KMS-11 (cell line): ENCODE results near the gene ZNF205.
A peak's percentile ranks its signal among the peaks of the same experiment; 100 is the strongest.

Source experiments
- H2AFZ ChIP-seq: fragments of 200-600 bp; sonication (generic); 2 replicates; pipeline ENCODE4 v1.6.1; 2016; ENCODE audit warnings: antibody characterized with exemption, mixed run types, low read depth
- H3K27ac ChIP-seq: fragments of 200-600 bp; sonication (generic); 2 replicates; pipeline ENCODE4 v1.6.1; 2016; ENCODE audit warnings: mild to moderate bottlenecking, mixed run types
- H3K27me3 ChIP-seq: fragments of 200-600 bp; sonication (generic); 2 replicates; pipeline ENCODE4 v1.6.1; 2017; ENCODE audit warnings: mild to moderate bottlenecking, low read depth, mixed run types, moderate library complexity; ENCODE audit not compliant: insufficient read depth
- H3K36me3 ChIP-seq: fragments of 200-600 bp; sonication (generic); 2 replicates; pipeline ENCODE4 v1.6.1; 2017; ENCODE audit warnings: mild to moderate bottlenecking, mixed run types; ENCODE audit not compliant: insufficient read depth
- H3K4me1 ChIP-seq: fragments of 200-600 bp; sonication (generic); 2 replicates; pipeline ENCODE4 v1.6.1; 2016; ENCODE audit warnings: mild to moderate bottlenecking, low read depth, mixed run types; ENCODE audit not compliant: poor library complexity, severe bottlenecking
- H3K4me2 ChIP-seq: fragments of 200-600 bp; sonication (generic); 2 replicates; pipeline ENCODE4 v1.7.0; 2016; ENCODE audit warnings: mild to moderate bottlenecking, mixed run types
- H3K4me3 ChIP-seq: fragments of 200-600 bp; sonication (generic); IDR thresholded peaks from 2 replicates; pipeline ENCODE4 v1.6.1; 2017; ENCODE audit warnings: low read depth, low read length, mixed read lengths; ENCODE audit not compliant: insufficient read depth
- H3K79me2 ChIP-seq: fragments of 200-600 bp; sonication (generic); 2 replicates; pipeline ENCODE4 v1.6.1; 2016; ENCODE audit warnings: low read depth, mixed run types; ENCODE audit not compliant: insufficient read depth
- H3K9ac ChIP-seq: fragments of 200-600 bp; sonication (generic); 2 replicates; pipeline ENCODE4 v1.6.1; 2016; ENCODE audit warnings: mild to moderate bottlenecking, mixed run types
- H4K20me1 ChIP-seq: fragments of 200-600 bp; sonication (generic); 2 replicates; pipeline ENCODE4 v1.6.1; 2016; ENCODE audit warnings: mild to moderate bottlenecking, mixed run types; ENCODE audit not compliant: insufficient read depth
- TF ChIP-seq, protein P1 (sequence below): fragments of 200-600 bp; sonication (generic); conservative IDR thresholded peaks from 2 replicates; pipeline ENCODE4 v1.6.1; 2017; ENCODE audit warnings: low read depth, mild to moderate bottlenecking, antibody characterized with exemption, low read length, moderate library complexity, mixed read lengths

Gene ZNF205

DNA sequence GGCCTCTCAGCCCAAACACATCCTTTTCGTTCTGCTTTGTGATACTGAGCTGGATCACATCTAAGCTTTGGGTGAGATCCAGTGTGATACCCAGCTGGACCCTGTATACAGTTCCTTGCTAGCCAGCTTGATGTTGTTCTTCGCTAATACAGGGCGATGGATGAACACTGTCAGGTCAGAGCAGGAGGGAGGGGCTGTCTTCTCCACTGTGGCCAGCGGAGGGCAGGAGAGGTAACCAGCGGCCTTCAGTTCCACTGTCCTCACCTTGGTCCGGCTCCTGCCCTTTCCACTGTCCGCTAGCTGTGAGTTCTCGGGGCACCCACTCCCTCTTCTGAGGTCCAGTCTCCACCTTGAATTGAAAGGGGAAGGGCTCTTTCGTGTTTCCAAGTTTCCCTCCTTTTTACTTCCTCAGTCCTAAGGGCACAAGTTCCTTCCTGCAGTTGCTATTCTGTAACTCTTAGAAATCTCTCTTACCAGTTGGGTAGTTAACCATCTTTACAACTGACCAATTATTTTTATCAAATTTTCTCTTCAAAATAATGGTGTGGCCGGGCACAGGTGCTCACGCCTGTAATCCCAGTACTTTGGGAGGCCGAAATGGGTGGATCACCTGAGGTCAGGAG lies 19.5 kb downstream of the ZNF205 start:
- Histone ChIP-seq H2AFZ (no peak overlapping the region), H3K79me2 (peaks cover 21% of the 10 kb centered on the region), H3K4me3 (no peak overlapping the region), H3K4me1 (peaks cover 44% of the 10 kb centered on the region), H3K4me2 (no peak overlapping the region), H3K27ac (no peak overlapping the region), H3K9ac (no peak overlapping the region), H4K20me1 (no peaks in the 10 kb centered on the region), H3K36me3 (no peaks in the 10 kb centered on the region), H3K27me3 (no peaks in the 10 kb centered on the region)
- TF ChIP-seq, protein P1, sequence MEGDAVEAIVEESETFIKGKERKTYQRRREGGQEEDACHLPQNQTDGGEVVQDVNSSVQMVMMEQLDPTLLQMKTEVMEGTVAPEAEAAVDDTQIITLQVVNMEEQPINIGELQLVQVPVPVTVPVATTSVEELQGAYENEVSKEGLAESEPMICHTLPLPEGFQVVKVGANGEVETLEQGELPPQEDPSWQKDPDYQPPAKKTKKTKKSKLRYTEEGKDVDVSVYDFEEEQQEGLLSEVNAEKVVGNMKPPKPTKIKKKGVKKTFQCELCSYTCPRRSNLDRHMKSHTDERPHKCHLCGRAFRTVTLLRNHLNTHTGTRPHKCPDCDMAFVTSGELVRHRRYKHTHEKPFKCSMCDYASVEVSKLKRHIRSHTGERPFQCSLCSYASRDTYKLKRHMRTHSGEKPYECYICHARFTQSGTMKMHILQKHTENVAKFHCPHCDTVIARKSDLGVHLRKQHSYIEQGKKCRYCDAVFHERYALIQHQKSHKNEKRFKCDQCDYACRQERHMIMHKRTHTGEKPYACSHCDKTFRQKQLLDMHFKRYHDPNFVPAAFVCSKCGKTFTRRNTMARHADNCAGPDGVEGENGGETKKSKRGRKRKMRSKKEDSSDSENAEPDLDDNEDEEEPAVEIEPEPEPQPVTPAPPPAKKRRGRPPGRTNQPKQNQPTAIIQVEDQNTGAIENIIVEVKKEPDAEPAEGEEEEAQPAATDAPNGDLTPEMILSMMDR: peak; percentile 75

- TF ChIP-seq, protein P1: no peak
- Histone ChIP-seq H3K4me3 (no peak overlapping the region), H3K4me2 (peak overlapping the region; percentile 99), H3K4me1 (peaks cover 38% of the 10 kb centered on the region), H4K20me1 (no peaks in the 10 kb centered on the region), H2AFZ (no peak overlapping the region), H3K27me3 (no peaks in the 10 kb centered on the region), H3K9ac (peak overlapping the region; percentile 84), H3K79me2 (peaks cover 21% of the 10 kb centered on the region), H3K36me3 (no peaks in the 10 kb centered on the region), H3K27ac (peak overlapping the region; percentile 83)
Observed at GRCh38 chr16:3133844-3134243, 21.5 kb downstream of the ZNF205 start.

DNA sequence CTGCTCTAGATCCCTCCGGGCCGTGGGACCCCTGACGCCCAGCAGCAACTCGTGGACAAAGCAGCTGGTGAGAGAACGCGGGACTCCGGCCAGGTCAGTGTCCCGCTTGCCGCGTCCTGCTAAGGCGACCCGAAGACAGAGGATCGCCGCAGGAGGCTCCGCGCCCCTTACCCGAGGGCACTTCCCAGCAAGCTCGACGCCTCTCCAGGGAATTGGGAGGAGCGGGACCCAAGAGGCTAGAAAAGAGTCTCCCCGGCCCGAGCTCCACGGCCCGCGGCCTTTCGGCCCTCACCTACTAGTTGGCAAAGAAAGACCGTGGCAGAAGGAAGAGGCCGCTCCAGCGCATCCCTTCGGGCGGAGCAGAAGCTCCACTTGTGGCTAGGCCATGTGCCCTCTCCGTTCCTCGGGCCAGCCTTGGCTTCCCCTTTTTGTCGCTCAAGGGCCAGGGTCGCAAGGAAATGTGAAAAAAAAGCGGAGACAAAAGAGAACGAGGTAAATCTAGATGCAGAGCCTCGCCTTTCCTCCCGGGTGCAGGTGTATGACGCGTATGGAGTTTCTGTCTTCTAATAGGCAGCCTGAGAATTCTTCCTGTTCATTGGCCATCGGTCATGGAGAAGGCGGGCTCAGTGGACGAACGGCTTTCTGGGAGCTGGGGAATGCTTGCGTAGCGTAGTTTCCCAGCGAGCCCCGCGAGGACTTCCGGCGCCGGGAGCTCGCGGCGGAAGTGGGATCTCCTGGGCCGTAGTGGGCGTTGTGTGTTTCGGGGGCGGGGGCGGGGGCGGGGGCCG lies 22.1 kb downstream of the ZNF205 start, which contains the start of gene ZNF213:
Gene ZNF213 (plus strand): TSS at position 692 of the 788 bp plus-strand sequence. CDS start 2,252 bp downstream, outside the sequence.
- Histone ChIP-seq H3K4me2 (peak within 1 kb of the TSS; percentile 99), H2AFZ (peak within 1 kb of the TSS; percentile 80), H3K36me3 (no peaks in the 10 kb centered on the region), H3K27ac (peak within 1 kb of the TSS; percentile 83), H3K27me3 (no peaks in the 10 kb centered on the region), H4K20me1 (no peaks in the 10 kb centered on the region), H3K4me3 (no peak within 1 kb of the TSS), H3K79me2 (peaks cover 21% of the 10 kb centered on the region), H3K9ac (peak within 1 kb of the TSS; percentile 84), H3K4me1 (peaks cover 33% of the 10 kb centered on the region)
- TF ChIP-seq, protein P1: no peak

- Histone ChIP-seq H3K79me2 (peaks cover 21% of the 10 kb centered on the region), H2AFZ (peak overlapping the region; percentile 80)
Observed at GRCh38 chr16:3135126-3135715, 22.8 kb downstream of the ZNF205 start.

More at GRCh38 chr16:3135126-3135715, 22.8 kb downstream of the ZNF205 start:
- Histone ChIP-seq H3K9ac (peak overlapping the region; percentile 45; the same call in 1 of the 2 replicates), H3K4me1 (peaks cover 27% of the 10 kb centered on the region), H3K27ac (peak overlapping the region; percentile 8; the same call in 1 of the 2 replicates), H4K20me1 (no peaks in the 10 kb centered on the region), H3K4me2 (peak overlapping the region; percentile 91), H3K27me3 (no peaks in the 10 kb centered on the region), H3K4me3 (no peak overlapping the region), H3K36me3 (no peaks in the 10 kb centered on the region)
- TF ChIP-seq, protein P1: no peak
